ENCODE measurements around the gene TPBGL.

The TPBGL gene

DNA sequence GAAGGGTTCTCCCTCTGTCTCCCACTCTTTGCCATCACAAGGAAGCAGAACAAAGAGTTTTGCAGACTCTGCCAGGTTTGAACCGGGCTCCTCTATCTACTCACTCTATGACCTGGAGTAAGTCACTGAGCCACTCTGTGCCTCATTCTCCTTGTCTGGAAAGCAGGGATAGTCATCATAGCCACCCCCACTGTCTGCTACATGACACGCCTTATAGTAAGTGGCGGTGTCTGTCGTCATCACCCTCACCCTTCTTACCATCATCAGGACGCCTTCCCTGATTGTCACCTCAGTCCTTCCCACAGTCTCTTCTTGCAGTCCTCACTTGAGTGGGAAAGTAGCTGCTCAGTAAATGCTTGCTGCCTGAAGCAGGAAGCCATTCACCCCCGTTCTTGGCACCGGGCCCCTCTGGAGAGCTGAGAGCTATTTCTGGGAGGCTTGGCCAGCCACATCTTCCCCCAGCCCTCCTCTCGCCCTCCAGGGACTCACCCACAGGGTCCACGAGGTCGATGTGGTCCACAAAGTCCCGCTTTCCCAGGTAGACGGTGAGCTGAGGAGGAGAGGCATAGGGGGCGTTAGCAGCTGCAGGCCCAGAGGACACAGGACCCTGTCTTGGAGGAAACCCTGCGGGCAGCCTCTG lies 46.4 kb downstream of the TPBGL start:
- Histone ChIP-seq H3K27ac (no peak overlapping the region), H3K4me1 (no peaks in the 10 kb centered on the region), H3K9me3 (no peaks in the 10 kb centered on the region), H3K4me3 (no peak overlapping the region), H3K27me3 (no peaks in the 10 kb centered on the region), H3K36me3 (peaks cover 0 to 46% (median 22%) of the 10 kb centered on the region in 3 donors)
- no peak for DNase-seq
- TF ChIP-seq, protein P1, sequence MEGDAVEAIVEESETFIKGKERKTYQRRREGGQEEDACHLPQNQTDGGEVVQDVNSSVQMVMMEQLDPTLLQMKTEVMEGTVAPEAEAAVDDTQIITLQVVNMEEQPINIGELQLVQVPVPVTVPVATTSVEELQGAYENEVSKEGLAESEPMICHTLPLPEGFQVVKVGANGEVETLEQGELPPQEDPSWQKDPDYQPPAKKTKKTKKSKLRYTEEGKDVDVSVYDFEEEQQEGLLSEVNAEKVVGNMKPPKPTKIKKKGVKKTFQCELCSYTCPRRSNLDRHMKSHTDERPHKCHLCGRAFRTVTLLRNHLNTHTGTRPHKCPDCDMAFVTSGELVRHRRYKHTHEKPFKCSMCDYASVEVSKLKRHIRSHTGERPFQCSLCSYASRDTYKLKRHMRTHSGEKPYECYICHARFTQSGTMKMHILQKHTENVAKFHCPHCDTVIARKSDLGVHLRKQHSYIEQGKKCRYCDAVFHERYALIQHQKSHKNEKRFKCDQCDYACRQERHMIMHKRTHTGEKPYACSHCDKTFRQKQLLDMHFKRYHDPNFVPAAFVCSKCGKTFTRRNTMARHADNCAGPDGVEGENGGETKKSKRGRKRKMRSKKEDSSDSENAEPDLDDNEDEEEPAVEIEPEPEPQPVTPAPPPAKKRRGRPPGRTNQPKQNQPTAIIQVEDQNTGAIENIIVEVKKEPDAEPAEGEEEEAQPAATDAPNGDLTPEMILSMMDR (IDR thresholded peaks at IDR 0.05): no peak
- intact Hi-C loops (cut with DNase I; ENCODE audit: low total_unique reads): loop anchor here (10.0 kb wide), 1 partner anchor 238 kb away; the partner anchor contains the start of gene GDPD5

DNA sequence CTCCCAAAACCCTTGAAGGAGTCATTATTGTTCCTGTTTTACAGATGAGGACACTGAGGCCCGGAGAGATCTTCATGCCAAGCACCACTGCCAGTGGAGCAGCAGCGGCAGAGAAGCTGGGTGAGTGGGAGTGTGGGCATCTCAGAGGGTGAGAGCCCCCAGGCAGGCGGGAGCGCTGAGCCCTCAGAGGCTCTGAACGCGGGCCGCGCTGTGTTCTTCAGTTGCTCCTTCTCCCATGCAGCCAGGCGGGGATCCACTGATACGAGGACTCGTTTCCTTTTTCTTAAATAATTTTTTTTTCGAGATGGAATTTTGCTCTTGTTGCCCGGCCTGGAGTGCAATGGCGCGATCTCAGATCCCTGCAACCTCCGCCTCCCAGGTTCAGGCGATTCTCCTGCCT lies 47.0 kb downstream of the TPBGL start:
- H3K9me3 ChIP-seq: no peaks in the 10 kb centered on the region
- no peak overlapping the region for H3K27ac ChIP-seq
- H3K36me3 ChIP-seq: peaks cover 0 to 39% (median 16%) of the 10 kb centered on the region in 3 donors
- H3K4me3 ChIP-seq: no peak overlapping the region
- H3K27me3 ChIP-seq: peaks cover 0 to 3% of the 10 kb centered on the region in 2 donors
- TF ChIP-seq, protein P1 (IDR thresholded peaks at IDR 0.05): no peak
- no peaks in the 10 kb centered on the region for H3K4me1 ChIP-seq
- intact Hi-C loops (cut with DNase I; ENCODE audit: low total_unique reads): loop anchor here (10.0 kb wide), 1 partner anchor 237 kb away; the partner anchor contains the start of gene GDPD5
- DNase-seq: no peak

DNA sequence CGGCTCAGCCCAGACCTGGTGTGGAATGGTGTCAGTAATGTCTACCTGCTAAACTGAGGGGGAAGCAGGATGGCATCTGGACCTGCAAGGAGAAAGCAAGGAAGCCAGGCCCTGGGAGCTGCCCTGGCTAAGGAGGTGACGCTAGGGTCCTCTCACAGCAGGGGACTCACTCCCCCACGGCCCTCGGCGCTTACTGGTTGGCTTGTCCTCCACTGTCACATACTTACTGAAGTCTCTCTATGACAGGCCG lies 48.9 kb downstream of the TPBGL start:
- Histone ChIP-seq H3K36me3 (peaks cover 0 to 22% (median 3%) of the 10 kb centered on the region in 3 donors), H3K4me1 (no peaks in the 10 kb centered on the region)
- intact Hi-C loops (cut with DNase I; ENCODE audit: low total_unique reads): loop anchor here (10.0 kb wide), 1 partner anchor 235 kb away; the partner anchor contains the start of gene GDPD5

DNA sequence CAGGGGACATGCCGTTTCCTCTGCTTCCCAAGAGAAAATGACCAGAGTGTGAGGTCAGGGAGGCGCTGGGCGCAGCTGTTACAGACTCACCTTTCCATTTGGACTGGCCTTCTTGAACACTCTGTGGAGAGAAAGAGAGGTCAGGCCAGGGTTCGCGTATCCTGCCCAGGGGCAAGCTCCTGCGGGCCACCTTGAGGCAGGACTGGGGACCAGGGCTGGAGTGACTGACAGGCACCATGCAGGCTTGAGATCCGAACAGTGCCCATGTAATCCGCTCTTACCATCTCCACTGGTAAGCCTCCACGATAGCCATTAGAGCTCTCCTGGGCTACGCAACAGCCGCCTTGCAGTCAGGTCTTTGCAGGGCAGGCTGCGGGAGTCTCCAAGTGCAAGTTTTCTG lies 49.3 kb downstream of the TPBGL start:
- no peaks in the 10 kb centered on the region for H3K4me1 ChIP-seq
- H3K27ac ChIP-seq: no peak overlapping the region
- peaks cover 0 to 17% (median 3%) of the 10 kb centered on the region in 3 donors for H3K36me3 ChIP-seq
- no peaks in the 10 kb centered on the region for H3K9me3 ChIP-seq
- TF ChIP-seq, protein P1 (IDR thresholded peaks at IDR 0.05): no peak
- intact Hi-C loops (cut with DNase I; ENCODE audit: low total_unique reads): loop anchor here (10.0 kb wide), 1 partner anchor 235 kb away; the partner anchor contains the start of gene GDPD5
- no peak overlapping the region for H3K4me3 ChIP-seq
- H3K27me3 ChIP-seq: peaks cover 0 to 6% of the 10 kb centered on the region in 2 donors
- no peak for DNase-seq

More for the DNA sequence above, 48.9 kb downstream of the TPBGL start:
- DNase-seq: no peak
- Histone ChIP-seq H3K27ac (no peak overlapping the region), H3K27me3 (peaks cover 0 to 6% of the 10 kb centered on the region in 2 donors), H3K9me3 (no peaks in the 10 kb centered on the region), H3K4me3 (no peak overlapping the region)
- TF ChIP-seq, protein P1 (IDR thresholded peaks at IDR 0.05): no peak

DNA sequence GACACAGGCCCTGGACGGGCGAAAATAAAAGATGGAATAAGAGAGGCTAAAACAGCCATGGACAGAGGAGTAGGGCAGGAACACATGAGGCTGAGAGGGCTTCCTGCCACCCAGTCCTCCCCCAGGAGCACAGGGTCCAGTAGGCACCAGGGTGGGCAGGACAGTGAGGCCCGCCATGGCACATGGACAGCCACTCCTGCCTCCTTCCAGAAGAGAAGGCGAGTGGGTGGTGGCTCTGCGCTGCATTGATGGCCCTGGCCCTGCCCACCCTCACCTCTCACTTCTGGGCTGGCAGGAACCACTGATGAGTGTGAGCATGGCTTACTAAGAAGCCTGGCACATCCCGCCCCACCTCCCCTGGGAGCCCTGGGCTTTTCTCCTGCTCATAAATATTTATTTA lies 51.2 kb downstream of the TPBGL start:
- H3K4me3 ChIP-seq: no peak overlapping the region
- H3K27me3 ChIP-seq: peaks cover 0 to 6% of the 10 kb centered on the region in 2 donors
- H3K9me3 ChIP-seq: no peaks in the 10 kb centered on the region
- no peaks in the 10 kb centered on the region for H3K4me1 ChIP-seq
- DNase-seq: no peak
- H3K27ac ChIP-seq: no peak overlapping the region
- intact Hi-C loops (cut with DNase I; ENCODE audit: low total_unique reads): no loop called here
- peaks cover 0 to 6% (median 0%) of the 10 kb centered on the region in 3 donors for H3K36me3 ChIP-seq
- TF ChIP-seq, protein P1 (IDR thresholded peaks at IDR 0.05): no peak
